Endothelial cell of umbilical vein (primary cell): ENCODE results near the gene PRRC2B. TPM values are rescaled to one million over a fixed set of nuclear protein-coding genes. Genes with fewer than 3 reads are reported as not detected.

Experiments used
- BruUV-seq: library from RNA; stranded (reverse); fragments of 400-500 nt; replicated peaks from 2 replicates; lab custom pipeline; 2021; lab: Mats Ljungman, UMichigan
- CTCF ChIA-PET: fragments of 300-600, 350-600 bp; sonication (Branson Sonifier 250); formaldehyde crosslinking; loops from one replicate; lab custom pipeline; 2021; ENCODE audit warnings: antibody characterized with exemption, inconsistent platforms; lab: Charles Lee
- POLR2A ChIA-PET: fragments of 300-600, 350-600 bp; sonication (Branson Sonifier 250); formaldehyde crosslinking; loops from one replicate; lab custom pipeline; 2021; ENCODE audit warnings: antibody characterized with exemption, inconsistent platforms; lab: Charles Lee
- DNase-seq: peaks from one replicate; pipeline ENCODE4 v3.0.0-alpha.2; 2011; ENCODE audit warnings: low read depth, low spot score
- FAIRE-seq: peaks from 2 replicates; lab custom pipeline; 2011; peaks lifted over from hg19 to GRCh38; lab: Jason Lieb, UNC
- H2AFZ ChIP-seq: 2 replicates; pipeline ENCODE4 v1.6.0; 2012; ENCODE audit warnings: low read depth, low read length, control low read depth, inconsistent platforms
- H3K27ac ChIP-seq: 2 replicates; pipeline ENCODE4 v1.5.1; 2011; ENCODE audit warnings: low read depth, mild to moderate bottlenecking, control low read depth, low read length, moderate library complexity; ENCODE audit not compliant: insufficient read depth
- H3K27me3 ChIP-seq, 2 experiments: 2 replicates each; pipeline versions ENCODE4 v1.6.0 to v1.6.1; 2011; ENCODE audit warnings: low read length in 2 of 2, mixed read lengths in 1 of 2; ENCODE audit not compliant: control insufficient read depth in 2 of 2, insufficient read depth in 2 of 2
- H3K36me3 ChIP-seq, 2 experiments: 2 replicates in 1 of 2; 3 replicates in 1 of 2; pipeline ENCODE4 v1.5.1; 2011; ENCODE audit warnings: low read length in 2 of 2, mild to moderate bottlenecking in 1 of 2, moderate library complexity in 1 of 2; ENCODE audit not compliant: control insufficient read depth in 2 of 2, insufficient read depth in 2 of 2; ENCODE audit errors: extremely low read depth in 1 of 2
- H3K4me1 ChIP-seq: 3 replicates; pipeline ENCODE4 v1.5.1; 2011; ENCODE audit warnings: mild to moderate bottlenecking, low read length; ENCODE audit not compliant: control insufficient read depth, insufficient read depth; ENCODE audit errors: extremely low read depth
- H3K4me2 ChIP-seq: 2 replicates; pipeline ENCODE4 v1.6.1; 2011; ENCODE audit warnings: low read length, control low read depth, mixed read lengths; ENCODE audit not compliant: insufficient read depth
- H3K4me3 ChIP-seq, 3 experiments: fragments of 200-600 bp in 1 of 3; sonication (generic), shearing (Covaris generic) in 1 of 3; replicated peaks in 1 of 3; 2 replicates each; pipeline ENCODE4 v1.5.1; 2011 to 2016; ENCODE audit warnings: control low read depth in 3 of 3, low read length in 3 of 3, mild to moderate bottlenecking in 2 of 3, inconsistent platforms in 1 of 3, low read depth in 1 of 3, moderate library complexity in 1 of 3; ENCODE audit not compliant: insufficient read depth in 1 of 3
- H3K79me2 ChIP-seq: 2 replicates; pipeline ENCODE4 v1.6.0; 2012; ENCODE audit warnings: low read length, inconsistent platforms; ENCODE audit not compliant: control insufficient read depth, insufficient read depth
- H3K9ac ChIP-seq: replicated peaks from 2 replicates; pipeline ENCODE3; 2011; ENCODE audit warnings: low read length, control low read depth; ENCODE audit not compliant: insufficient read depth; ENCODE audit errors: extremely low read depth
- H3K9me1 ChIP-seq: replicated peaks from 3 replicates; pipeline ENCODE4 v1.6.0; 2011; ENCODE audit warnings: mild to moderate bottlenecking, low read length; ENCODE audit not compliant: control insufficient read depth, insufficient read depth; ENCODE audit errors: extremely low read depth
- H3K9me3 ChIP-seq: replicated peaks from 2 replicates; pipeline ENCODE4 v1.5.1; 2012; ENCODE audit warnings: low read length, inconsistent platforms; ENCODE audit not compliant: control insufficient read depth, insufficient read depth
- H4K20me1 ChIP-seq: replicated peaks from 2 replicates; pipeline ENCODE3; 2011; ENCODE audit warnings: mild to moderate bottlenecking, low read length; ENCODE audit not compliant: control insufficient read depth, insufficient read depth; ENCODE audit errors: extremely low read depth
- EZH2 ChIP-seq: IDR thresholded peaks from 2 replicates; pipeline ENCODE4 v1.6.1; 2012; ENCODE audit warnings: borderline replicate concordance, low read depth, mild to moderate bottlenecking, moderate library complexity, low read length, inconsistent platforms; ENCODE audit not compliant: severe bottlenecking
- FOS ChIP-seq: IDR thresholded peaks from 2 replicates; pipeline ENCODE4 v1.6.1; 2011; ENCODE audit warnings: mild to moderate bottlenecking, low read length, moderate library complexity, borderline replicate concordance; ENCODE audit not compliant: insufficient read depth
- GATA2 ChIP-seq: IDR thresholded peaks from 2 replicates; pipeline ENCODE4 v1.7.0; 2011; ENCODE audit warnings: low read depth, mild to moderate bottlenecking, moderate library complexity, mixed read lengths, low read length; ENCODE audit not compliant: insufficient read length, insufficient read depth
- JUN ChIP-seq: IDR thresholded peaks from 2 replicates; pipeline ENCODE4 v1.6.1; 2011; ENCODE audit warnings: borderline replicate concordance, low read depth; ENCODE audit not compliant: insufficient read length, insufficient read depth
- MYC ChIP-seq: IDR thresholded peaks from one replicate; pipeline ENCODE4 v1.6.1; 2011; ENCODE audit warnings: mild to moderate bottlenecking, low read depth, low read length
- POLR2A ChIP-seq: IDR thresholded peaks from 2 replicates; pipeline ENCODE4 v1.6.1; 2012; ENCODE audit warnings: low read depth, mild to moderate bottlenecking, control low read depth, low read length
- POLR2AphosphoS5 ChIP-seq: IDR thresholded peaks from 2 replicates; pipeline ENCODE4 v1.6.1; 2012; ENCODE audit warnings: low read depth, mild to moderate bottlenecking, control low read depth, low read length, moderate library complexity; ENCODE audit not compliant: insufficient read depth
- dilution Hi-C: fragments of 300-500 bp; cut with MboI; formaldehyde crosslinking; loops from one replicate; pipeline ENCODE4 v1.15.0; 2019; ENCODE audit warnings: low sequenced_read_pairs; ENCODE audit not compliant: extremely low pct_ligation_motif_present
- intact Hi-C: fragments of 100-400 bp; cut with micrococcal nuclease; formaldehyde crosslinking; loops from one replicate; pipeline ENCODE4 v1.10.0; 2022
- polyA plus RNA-seq, 4 experiments: library from polyadenylated mRNA; depleted of rRNA in 3 of 4; stranded (reverse) in 3 of 4; unstranded in 1 of 4; fragments of >200 nt; gene quantifications; 2 replicates each; pipeline versions ENCODE4 v1.2.1 to v1.2.3, GENCODE V29; 2011 to 2012; ENCODE audit warnings: missing spikeins in 1 of 4
- total RNA-seq: library from RNA; stranded (reverse); gene quantifications from 2 replicates; pipeline ENCODE4 v1.2.3, GENCODE V29; 2021
- TF ChIP-seq, protein P1 (sequence below): IDR thresholded peaks from 2 replicates; pipeline ENCODE4 v1.6.1; 2011; ENCODE audit not compliant: insufficient read depth, insufficient read length
- TF ChIP-seq, protein P2 (sequence below), 2 donors: IDR thresholded peaks; 1 replicate in 1 of 2; 2 replicates in 1 of 2; pipeline ENCODE4 v1.5.1; 2011; ENCODE audit warnings: low read length in 2 of 2, mild to moderate bottlenecking in 2 of 2, moderate library complexity in 2 of 2, control low read depth in 1 of 2, inconsistent platforms in 1 of 2, low read depth in 1 of 2; ENCODE audit not compliant: insufficient read depth in 1 of 2; ENCODE audit errors: extremely low read depth in 1 of 2

The PRRC2B gene
- total and polyA plus RNA-seq, 2 donors (not counting 3 experiments of a cell fraction or from before 2014, with no cell fraction given) = 35.6 to 256 TPM

DNA sequence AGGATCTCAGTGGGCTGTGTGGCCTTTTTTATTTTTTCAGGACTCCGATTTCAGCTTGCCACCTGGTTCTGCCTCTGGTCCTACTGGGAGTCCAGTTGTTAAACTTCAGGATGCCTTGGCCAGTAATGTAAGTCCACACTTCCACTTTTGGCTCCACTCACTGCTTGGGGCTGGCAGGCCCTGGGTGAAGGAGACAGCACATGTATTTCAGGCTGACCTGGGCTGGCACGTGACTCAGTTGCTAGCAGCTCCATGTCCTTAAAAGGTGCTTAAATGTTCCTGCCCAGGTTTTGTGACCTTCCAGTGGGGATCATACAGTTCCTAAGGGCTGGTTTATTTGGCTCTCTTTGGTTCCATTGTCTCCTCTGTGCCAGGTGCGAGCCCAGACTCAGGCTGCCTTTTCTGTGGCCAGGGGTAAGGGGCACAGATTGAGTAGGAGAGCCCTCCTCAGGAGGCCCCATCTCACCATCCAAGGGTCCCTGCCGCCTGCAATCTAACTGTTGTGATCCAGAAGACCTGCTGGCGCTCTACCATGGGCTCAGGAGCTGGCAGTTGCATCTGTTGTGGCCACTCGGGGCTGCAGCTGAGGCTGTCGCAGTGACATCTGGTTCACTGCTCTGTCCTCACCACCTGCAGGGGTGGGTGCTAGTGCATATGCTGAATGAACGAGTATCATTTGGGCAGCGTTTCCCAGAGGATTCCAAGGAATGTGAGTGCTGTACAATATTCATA, 89.6 kb downstream of the PRRC2B start:
- no peak for FAIRE-seq
- no TSS peak for BruUV-seq

More for the DNA sequence above, 89.6 kb downstream of the PRRC2B start:
- TF ChIP-seq JUN = no peak
- no peak for TF ChIP-seq POLR2AphosphoS5
- TF ChIP-seq GATA2 = no peak
- TF ChIP-seq, protein P1, sequence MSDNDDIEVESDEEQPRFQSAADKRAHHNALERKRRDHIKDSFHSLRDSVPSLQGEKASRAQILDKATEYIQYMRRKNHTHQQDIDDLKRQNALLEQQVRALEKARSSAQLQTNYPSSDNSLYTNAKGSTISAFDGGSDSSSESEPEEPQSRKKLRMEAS = no peak
- TF ChIP-seq FOS = no peak
- TF ChIP-seq POLR2A = no peak
- TF ChIP-seq MYC = no peak
- no peak for TF ChIP-seq EZH2
- TF ChIP-seq, protein P2, sequence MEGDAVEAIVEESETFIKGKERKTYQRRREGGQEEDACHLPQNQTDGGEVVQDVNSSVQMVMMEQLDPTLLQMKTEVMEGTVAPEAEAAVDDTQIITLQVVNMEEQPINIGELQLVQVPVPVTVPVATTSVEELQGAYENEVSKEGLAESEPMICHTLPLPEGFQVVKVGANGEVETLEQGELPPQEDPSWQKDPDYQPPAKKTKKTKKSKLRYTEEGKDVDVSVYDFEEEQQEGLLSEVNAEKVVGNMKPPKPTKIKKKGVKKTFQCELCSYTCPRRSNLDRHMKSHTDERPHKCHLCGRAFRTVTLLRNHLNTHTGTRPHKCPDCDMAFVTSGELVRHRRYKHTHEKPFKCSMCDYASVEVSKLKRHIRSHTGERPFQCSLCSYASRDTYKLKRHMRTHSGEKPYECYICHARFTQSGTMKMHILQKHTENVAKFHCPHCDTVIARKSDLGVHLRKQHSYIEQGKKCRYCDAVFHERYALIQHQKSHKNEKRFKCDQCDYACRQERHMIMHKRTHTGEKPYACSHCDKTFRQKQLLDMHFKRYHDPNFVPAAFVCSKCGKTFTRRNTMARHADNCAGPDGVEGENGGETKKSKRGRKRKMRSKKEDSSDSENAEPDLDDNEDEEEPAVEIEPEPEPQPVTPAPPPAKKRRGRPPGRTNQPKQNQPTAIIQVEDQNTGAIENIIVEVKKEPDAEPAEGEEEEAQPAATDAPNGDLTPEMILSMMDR (IDR thresholded peaks at IDR 0.05; ENCODE audit: extremely low read depth in 1 of 2, insufficient read depth in 1 of 2, low read depth in 1 of 2, low read length in 2 of 2) = no peak
- Histone ChIP-seq H3K9ac (no peak overlapping the region), H3K79me2 (peaks cover 11% of the 10 kb centered on the region), H4K20me1 (no peaks in the 10 kb centered on the region), H3K4me1 (no peaks in the 10 kb centered on the region), H3K27ac (no peak overlapping the region), H3K4me3 (no peak overlapping the region), H3K27me3 (no peaks in the 10 kb centered on the region), H3K4me2 (no peak overlapping the region), H2AFZ (no peak overlapping the region), H3K9me3 (no peaks in the 10 kb centered on the region), H3K36me3 (peaks cover 32 to 82% of the 10 kb centered on the region in 2 experiments), H3K9me1 (no peaks in the 10 kb centered on the region)
- intact Hi-C loops (no loop called here), dilution Hi-C loops (no loop called here)
- POLR2A ChIA-PET = no interaction called here
- CTCF ChIA-PET = interaction anchor here (1.2 kb wide), 1 partner anchor 110 kb away, joined by 3 read pairs; no protein-coding TSS in a partner anchor
- DNase-seq = no peak
